Activated CD4-positive, CD25-positive, alpha-beta regulatory T cell treated with anti-CD3 and anti-CD28 coated beads, Interleukin-2, amount 50 U/mL, for 72 hours (primary cell): ENCODE measurements around the gene UPK3A.

Source experiments
- DNase-seq: peaks from one replicate; pipeline ENCODE4 v3.0.0; 2021

Gene UPK3A

DNA sequence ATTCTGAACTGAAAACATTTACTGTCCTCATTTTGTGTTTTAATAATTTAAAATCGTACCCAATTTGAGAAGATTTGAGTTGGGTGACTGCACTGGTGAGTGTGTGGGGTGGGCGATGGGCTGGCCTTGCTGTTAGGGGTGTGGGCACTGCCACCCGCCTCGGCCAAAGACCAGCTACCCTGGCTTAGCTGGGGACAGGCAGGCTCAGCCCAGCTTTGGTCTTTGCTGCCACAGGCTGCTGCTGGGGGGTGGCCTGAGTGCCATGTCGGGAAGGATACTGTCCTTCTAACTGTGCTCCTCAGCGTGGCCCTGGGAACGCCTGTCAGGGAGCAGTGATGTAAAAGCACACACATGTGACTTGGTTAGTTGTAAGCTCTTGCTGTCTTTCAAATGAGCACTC lies 47.3 kb downstream of the UPK3A start:
- DNase-seq = no peak

DNA sequence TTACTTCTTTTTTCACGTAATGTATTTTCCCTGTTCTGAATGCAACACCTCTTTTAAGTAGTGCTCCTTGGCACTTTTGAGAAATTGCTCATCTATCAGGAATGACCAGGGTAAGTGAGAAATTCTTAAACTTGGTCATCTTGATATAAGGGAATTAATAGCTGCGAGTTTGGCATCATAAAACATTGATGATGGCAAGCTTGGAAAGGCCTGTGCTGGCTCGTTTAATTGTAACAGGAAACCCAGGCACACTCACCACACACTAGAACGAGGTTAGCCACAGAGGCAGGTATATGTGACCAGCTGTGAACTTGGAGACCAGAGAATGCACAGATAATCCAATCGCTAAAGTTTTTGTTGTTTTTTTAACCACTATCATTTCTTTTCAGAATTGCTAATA lies 49.3 kb downstream of the UPK3A start:
- no peak for DNase-seq

DNA sequence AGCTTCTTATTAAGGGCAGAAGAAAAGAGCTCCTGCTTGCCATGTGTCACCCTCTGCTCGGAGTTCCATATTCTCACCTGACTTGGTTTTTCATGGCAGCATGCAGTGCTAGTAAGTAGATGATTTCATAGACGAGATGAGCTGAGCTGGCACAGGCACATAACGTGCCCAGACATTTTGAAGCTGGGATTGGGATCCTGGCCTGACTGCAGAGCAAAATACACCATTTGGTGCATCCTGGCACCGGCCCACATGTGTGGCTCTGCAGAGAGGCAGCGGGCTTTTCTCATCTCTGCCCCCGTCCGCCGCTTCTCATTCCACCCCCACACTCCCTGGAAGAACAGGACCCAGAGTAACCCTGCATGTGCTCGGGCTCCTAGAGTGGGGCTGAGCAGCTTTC lies 49.8 kb downstream of the UPK3A start:
- no peak for DNase-seq

DNA sequence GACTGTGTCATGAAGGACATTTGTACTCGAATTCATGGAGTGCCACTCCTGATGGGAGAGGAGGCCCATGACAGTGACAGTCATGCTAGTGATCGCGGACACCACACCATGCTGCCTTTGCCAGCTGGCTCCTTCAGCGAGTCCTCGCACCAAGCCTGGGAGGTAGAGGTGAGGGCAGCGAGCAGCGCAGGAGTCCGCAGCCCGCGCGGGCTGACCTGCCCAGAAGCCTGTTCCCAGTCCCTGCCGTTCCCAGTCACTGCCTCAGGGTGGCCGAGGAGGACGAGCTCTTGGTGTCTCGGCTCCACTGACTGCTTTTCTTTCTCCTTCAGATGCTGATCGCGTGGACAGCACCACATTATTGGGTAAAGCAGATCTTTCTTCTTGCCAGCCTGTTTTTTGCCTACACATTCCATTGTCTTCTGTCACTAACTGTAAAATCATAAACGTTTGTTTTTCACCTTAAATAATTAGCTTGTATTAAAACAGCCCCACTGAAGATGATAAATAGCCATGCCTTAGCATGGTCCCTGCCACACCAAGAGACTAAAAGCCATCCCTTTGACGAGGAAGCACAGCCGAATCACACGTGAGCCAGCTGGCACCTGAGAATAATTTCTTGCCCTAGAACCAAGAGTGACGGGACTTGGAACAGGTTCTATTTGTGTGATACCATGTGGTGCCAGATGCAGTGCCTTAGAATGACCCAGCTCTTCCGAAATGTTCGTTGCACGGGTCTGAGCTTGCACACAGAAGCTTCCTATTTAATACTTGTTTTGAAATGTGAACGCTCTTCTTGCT lies 50.5 kb downstream of the UPK3A start:
- no peak for DNase-seq

DNA sequence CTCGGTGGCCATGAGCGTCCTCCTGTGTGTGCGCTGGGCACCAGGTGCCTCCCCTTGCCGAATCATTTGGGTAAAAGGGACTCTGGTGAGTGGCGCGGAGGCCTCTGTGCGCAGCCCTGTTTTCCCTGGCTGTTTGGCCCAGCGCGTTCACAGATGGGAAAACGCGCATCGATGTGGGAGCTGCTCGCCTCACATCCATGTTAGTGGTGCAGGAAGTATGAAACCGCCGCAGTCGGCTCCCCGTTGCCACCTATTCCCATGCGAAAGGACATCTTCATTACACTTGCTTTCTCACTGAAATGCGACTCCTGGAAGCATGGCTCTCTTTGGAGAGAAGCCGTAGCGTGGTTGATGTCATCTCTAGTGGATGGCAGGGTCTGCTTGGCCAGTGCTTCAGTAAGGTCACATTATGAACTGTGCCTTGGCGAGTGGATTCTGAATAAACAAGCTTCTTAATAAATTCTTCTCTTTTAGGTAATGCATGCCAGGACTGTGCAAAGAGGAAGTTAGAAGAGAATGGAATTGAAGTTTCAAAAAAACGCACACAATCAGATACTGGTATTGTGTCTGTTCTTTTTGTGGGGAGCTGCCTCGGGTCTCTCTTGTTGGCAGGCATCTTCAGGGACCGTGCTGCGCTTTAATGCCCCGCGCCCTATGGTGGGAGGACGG lies 51.2 kb downstream of the UPK3A start:
- DNase-seq = no peak

DNA sequence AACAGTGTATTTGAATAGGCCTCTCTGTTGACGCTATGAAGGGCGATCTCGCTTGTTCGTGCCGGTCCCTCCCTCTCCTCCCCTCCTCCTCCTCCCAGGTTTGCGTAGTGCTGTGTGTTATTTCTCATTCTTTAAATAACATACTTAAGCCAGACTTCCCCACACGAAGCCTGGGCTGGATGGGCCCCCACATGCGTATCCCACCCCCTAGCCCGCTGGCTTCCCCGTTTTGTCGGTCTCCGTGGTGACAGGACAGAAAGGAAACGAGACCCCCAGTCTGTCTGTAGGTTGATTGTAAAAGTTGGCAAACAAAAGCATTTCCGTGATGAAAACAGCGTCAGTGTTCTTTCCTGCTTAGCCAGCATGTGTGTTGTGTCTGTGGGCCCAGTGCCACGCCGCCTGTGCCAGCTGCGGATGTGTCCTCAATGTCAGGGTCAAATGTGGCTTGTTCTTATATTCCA lies 52.3 kb downstream of the UPK3A start:
- DNase-seq = no peak

DNA sequence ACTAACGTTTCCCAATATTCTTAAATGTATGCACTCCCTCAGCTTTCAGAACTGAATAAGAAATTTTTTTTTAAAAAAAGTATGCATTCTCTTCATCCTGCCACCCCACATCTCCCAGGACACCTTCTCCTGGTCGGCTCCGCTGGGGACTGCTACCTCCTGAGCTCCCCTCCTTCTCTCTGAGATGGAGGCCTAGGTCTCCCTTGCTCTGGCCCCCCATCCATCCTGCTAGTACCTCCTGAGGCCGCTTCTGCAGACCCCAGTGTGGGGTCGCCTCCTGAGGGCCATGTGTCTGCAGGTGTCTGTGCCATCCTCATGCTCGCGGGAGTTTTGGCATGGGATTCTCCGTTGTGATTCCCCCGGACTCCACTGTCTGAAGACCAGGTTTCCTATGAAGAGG lies 52.8 kb downstream of the UPK3A start:
- DNase-seq = no peak

DNA sequence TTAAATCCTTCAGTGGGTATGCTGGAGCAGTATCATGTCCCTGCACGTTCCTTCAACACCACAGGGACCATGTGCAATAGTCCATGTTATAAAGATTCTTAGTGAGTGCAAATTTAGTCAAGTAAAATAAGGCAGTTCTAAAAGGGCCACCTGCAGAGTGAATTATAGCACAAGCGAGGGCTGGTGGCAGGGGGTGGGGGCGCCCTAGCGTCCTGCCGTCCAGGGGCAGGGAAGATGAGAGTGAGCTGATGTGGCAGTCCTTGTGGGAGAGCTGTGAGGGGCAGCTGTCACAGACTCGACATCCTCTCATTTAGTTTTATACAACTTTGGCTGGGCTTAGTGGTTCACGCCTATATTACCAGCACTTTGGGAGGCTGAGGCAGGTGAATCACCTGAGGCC lies 54.0 kb downstream of the UPK3A start:
- no peak for DNase-seq

DNA sequence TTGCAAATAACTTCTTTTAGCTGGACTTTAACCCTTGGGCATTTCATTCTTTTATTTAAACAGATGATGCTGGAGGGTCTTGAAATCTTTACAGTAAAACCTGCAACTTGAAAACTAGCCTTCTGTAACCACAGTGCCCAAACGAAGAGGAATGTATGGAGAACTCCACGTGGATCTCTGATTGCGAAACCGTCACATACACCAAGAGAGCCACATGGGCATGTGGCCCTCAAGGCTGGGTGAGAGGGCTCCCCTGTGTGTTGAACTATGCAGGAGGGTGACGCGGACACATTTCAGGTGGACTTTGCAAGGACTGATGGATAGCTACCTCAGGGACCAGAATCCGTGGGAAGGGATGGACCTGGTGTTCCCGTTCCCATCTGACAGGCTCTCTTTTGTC lies 55.6 kb downstream of the UPK3A start:
- no peak for DNase-seq

DNA sequence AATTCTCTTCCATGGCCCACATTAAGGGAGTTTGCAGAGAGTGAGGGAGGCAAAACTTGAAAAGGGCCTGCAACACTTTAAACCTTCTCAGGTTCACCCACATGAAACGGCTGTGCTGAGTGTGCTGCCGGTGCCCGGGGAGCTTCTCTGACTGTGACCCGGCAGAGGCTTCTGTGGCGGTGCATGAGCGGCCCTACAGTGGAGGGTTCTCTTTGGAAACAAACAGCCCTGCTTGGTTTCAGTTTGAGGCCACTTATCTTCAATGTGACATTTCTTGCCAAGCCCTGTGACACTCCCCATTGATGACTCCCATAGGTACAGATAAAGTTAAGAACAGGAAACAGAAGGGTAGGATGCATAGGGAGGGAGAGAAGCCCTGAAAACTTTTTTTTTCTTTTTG lies 56.7 kb downstream of the UPK3A start:
- peak; percentile 41 for DNase-seq

DNA sequence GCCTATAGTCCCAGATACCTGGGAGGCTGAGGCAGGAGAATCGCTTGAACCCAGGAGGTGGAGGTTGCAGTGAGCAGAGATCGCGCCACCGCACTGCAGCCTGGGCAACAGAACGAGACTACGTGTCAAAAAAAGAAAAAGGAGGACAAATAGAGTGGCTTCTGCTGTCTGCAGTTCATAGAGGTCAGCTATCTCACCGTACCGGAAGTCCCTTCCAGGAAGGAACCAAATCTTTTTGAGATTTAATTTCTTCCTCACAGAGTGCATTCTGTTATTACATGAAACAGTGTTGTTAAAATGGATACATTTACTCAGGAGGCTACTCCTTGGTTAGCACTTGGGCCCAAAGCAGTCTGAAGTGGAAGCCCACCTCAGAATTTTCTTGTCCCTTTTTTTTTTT lies 58.4 kb downstream of the UPK3A start:
- no peak for DNase-seq

DNA sequence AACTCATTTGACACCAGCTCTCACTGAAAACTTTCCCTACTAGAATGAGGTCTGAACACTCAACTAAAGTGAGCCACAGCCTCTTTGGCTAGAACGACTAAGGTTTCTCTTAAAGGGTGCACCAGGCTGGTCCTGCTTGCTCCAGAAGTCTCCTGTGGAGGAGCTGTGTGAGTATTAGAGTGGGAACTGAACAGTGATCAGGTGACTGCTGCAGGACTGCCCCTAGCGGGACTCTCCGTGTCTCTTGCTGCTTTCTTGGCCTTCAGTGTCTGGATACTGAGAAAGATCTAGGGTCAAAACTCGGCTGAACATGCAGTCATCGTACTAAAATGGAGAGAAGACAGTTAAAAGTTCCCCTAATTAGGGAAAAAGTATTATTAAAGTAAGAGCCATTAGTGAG lies 59.6 kb downstream of the UPK3A start:
- DNase-seq = no peak
